GM20431 (cell line): ENCODE results near the gene PTER.

Source experiments
- in situ Hi-C: fragments of 300-500 bp; cut with MseI, MboI; formaldehyde crosslinking; loops from one replicate; pipeline ENCODE4 v1.15.0; 2020; ENCODE audit warnings: low sequenced_read_pairs; ENCODE audit not compliant: unreplicated experiment

The PTER gene

GRCh38 chr10:16436758-16437539 is at the start of gene PTER:
TSS of gene PTER (plus strand) at chr10:16437010. CDS start at chr10:16484385, 47,375 bp downstream.
- in situ Hi-C loops: no loop called here

- in situ Hi-C loops: no loop called here
Measured at GRCh38 chr10:16392531-16393069, 44.2 kb upstream of the PTER start.

- in situ Hi-C loops: no loop called here
Measured at GRCh38 chr10:16393271-16393858, 43.4 kb upstream of the PTER start.

GRCh38 chr10:16401416-16401815 is 35.4 kb upstream of the PTER start:
- in situ Hi-C loops: no loop called here

- in situ Hi-C loops: no loop called here
Measured at GRCh38 chr10:16408379-16408778, 28.4 kb upstream of the PTER start.

GRCh38 chr10:16417341-16417740 is 19.5 kb upstream of the PTER start:
- in situ Hi-C loops: no loop called here

- in situ Hi-C loops: no loop called here
Measured at GRCh38 chr10:16423599-16423998, 13.2 kb upstream of the PTER start.

GRCh38 chr10:16425449-16425848 is 11.4 kb upstream of the PTER start:
- in situ Hi-C loops: no loop called here

- in situ Hi-C loops: no loop called here
Measured at GRCh38 chr10:16429539-16429938, 7.3 kb upstream of the PTER start.

- in situ Hi-C loops: no loop called here
Measured at GRCh38 chr10:16436367-16436757, 448 bp upstream of the PTER start.

GRCh38 chr10:16437540-16437894 is 707 bp downstream of the PTER start:
- in situ Hi-C loops: no loop called here

- in situ Hi-C loops: no loop called here
Measured at GRCh38 chr10:16439295-16439694, 2.5 kb downstream of the PTER start.

- in situ Hi-C loops: no loop called here
Measured at GRCh38 chr10:16440396-16441133, 3.8 kb downstream of the PTER start.

- in situ Hi-C loops: no loop called here
Measured at GRCh38 chr10:16441173-16441840, 4.5 kb downstream of the PTER start.

- in situ Hi-C loops: no loop called here
Measured at GRCh38 chr10:16442914-16443313, 6.1 kb downstream of the PTER start.

GRCh38 chr10:16445770-16446469 is 9.1 kb downstream of the PTER start:
- in situ Hi-C loops: no loop called here

GRCh38 chr10:16449454-16449853 is 12.6 kb downstream of the PTER start:
- in situ Hi-C loops: no loop called here

GRCh38 chr10:16458166-16458955 is 21.6 kb downstream of the PTER start:
- in situ Hi-C loops: no loop called here

- in situ Hi-C loops: no loop called here
Measured at GRCh38 chr10:16459423-16459939, 22.7 kb downstream of the PTER start.
